Osteoblast (primary cell): ENCODE data around the gene IGF2BP1. TPM values are rescaled to one million over a fixed set of nuclear protein-coding genes. Genes with fewer than 3 reads are reported as not detected.

Source experiments
- DNase-seq: peaks from one replicate; pipeline ENCODE4 v3.0.0; 2011; ENCODE audit warnings: low spot score, mixed read lengths; ENCODE audit not compliant: insufficient read length; ENCODE audit errors: missing footprints
- H2AFZ ChIP-seq: 2 replicates; pipeline ENCODE4 v1.6.0; 2011; ENCODE audit warnings: mild to moderate bottlenecking, low read length
- H3K27ac ChIP-seq: 2 replicates; pipeline ENCODE4 v1.5.1; 2011; ENCODE audit warnings: mild to moderate bottlenecking, low read depth, low read length, moderate library complexity
- H3K27me3 ChIP-seq: 2 replicates; pipeline ENCODE4 v1.6.0; 2012; ENCODE audit warnings: mild to moderate bottlenecking, control low read depth, inconsistent platforms, low read length, moderate library complexity; ENCODE audit not compliant: insufficient read depth
- H3K36me3 ChIP-seq: 2 replicates; pipeline ENCODE4 v1.5.1; 2011; ENCODE audit warnings: mild to moderate bottlenecking, low read length, control low read depth, moderate library complexity; ENCODE audit not compliant: insufficient read depth
- H3K4me1 ChIP-seq: 2 replicates; pipeline ENCODE4 v1.5.1; 2011; ENCODE audit warnings: mild to moderate bottlenecking, low read length, control low read depth, moderate library complexity; ENCODE audit not compliant: insufficient read depth
- H3K4me2 ChIP-seq: 2 replicates; pipeline ENCODE4 v1.6.0; 2011; ENCODE audit warnings: mild to moderate bottlenecking, low read length; ENCODE audit not compliant: insufficient read depth
- H3K4me3 ChIP-seq: fragments of 200-600 bp; sonication (generic); 3 replicates; pipeline ENCODE4 v1.5.1; 2012; ENCODE audit warnings: mild to moderate bottlenecking, low read length, inconsistent platforms; ENCODE audit not compliant: insufficient read depth
- H3K79me2 ChIP-seq: 2 replicates; pipeline ENCODE4 v1.6.0; 2012; ENCODE audit warnings: mild to moderate bottlenecking, low read length, control low read depth, inconsistent platforms; ENCODE audit not compliant: insufficient read depth
- H3K9me3 ChIP-seq: 2 replicates; pipeline ENCODE4 v1.5.1; 2011; ENCODE audit warnings: low read depth, low read length, control low read depth
- H4K20me1 ChIP-seq: 2 replicates; pipeline ENCODE4 v1.6.0; 2012; ENCODE audit warnings: mild to moderate bottlenecking, low read length, control low read depth; ENCODE audit not compliant: insufficient read depth
- small RNA-seq: library from RNA; depleted of rRNA; stranded (forward); fragments of <200 nt; gene quantifications from one replicate; pipeline ENCODE3, GENCODE V24; 2012
- total RNA-seq: library from RNA; depleted of rRNA; stranded (reverse); fragments of >200 nt; gene quantifications from 2 replicates; pipeline ENCODE4 v1.2.3, GENCODE V29; 2012
- TF ChIP-seq, protein P1 (sequence below): IDR thresholded peaks from 2 replicates; pipeline ENCODE4 v1.5.1; 2011; ENCODE audit warnings: mild to moderate bottlenecking, low read depth, low read length, moderate library complexity; ENCODE audit errors: extremely low read depth

The IGF2BP1 gene
- total RNA-seq, 1 donor: 1.4 TPM

DNA sequence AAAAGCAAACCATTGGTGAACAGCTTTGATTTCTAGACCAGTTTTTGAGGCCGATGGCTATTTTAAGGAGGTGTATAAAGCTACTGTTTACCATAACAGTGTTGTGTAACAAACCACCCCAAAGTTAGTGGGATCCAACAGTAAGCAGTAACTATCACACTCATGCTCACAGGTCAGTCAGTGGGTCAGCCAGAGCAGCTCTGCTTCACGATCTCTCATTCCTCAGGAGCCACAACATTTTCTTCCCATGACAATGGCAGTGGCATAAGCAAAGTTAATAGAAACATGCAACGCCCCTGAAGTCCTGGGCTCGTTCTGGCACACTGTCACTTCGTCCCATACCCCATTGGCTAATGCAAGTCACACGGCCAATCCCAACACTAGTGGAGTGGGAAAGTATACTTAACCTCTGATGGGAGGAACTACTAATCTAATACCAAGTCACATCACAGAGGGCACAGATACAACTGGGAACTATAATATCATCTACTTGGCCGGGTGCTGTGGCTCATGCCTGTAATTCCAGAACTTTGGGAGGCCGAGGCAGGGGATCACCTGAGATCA, 107.4 kb downstream of the IGF2BP1 start:
- H3K4me1 ChIP-seq: peaks cover 54% of the 10 kb centered on the region
- H3K4me3 ChIP-seq: no peak overlapping the region
- TF ChIP-seq, protein P1, sequence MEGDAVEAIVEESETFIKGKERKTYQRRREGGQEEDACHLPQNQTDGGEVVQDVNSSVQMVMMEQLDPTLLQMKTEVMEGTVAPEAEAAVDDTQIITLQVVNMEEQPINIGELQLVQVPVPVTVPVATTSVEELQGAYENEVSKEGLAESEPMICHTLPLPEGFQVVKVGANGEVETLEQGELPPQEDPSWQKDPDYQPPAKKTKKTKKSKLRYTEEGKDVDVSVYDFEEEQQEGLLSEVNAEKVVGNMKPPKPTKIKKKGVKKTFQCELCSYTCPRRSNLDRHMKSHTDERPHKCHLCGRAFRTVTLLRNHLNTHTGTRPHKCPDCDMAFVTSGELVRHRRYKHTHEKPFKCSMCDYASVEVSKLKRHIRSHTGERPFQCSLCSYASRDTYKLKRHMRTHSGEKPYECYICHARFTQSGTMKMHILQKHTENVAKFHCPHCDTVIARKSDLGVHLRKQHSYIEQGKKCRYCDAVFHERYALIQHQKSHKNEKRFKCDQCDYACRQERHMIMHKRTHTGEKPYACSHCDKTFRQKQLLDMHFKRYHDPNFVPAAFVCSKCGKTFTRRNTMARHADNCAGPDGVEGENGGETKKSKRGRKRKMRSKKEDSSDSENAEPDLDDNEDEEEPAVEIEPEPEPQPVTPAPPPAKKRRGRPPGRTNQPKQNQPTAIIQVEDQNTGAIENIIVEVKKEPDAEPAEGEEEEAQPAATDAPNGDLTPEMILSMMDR: no peak
- peak overlapping the region; percentile 25 for H3K27ac ChIP-seq
- H3K36me3 ChIP-seq: no peaks in the 10 kb centered on the region
- no peaks in the 10 kb centered on the region for H3K79me2 ChIP-seq
- H2AFZ ChIP-seq: peak overlapping the region; percentile 14
- H4K20me1 ChIP-seq: no peaks in the 10 kb centered on the region
- H3K27me3 ChIP-seq: no peaks in the 10 kb centered on the region
- no peaks in the 10 kb centered on the region for H3K9me3 ChIP-seq
- DNase-seq: peak; percentile 45
- no peak overlapping the region for H3K4me2 ChIP-seq

Small RNAs within 50 kb of the gene (small RNA-seq; reads per million reads assigned to genes)
- gene RF00017 (not detected), gene RF01210 (not detected), gene RNU1-42P (0.60 reads per million), gene RNU6-826P (not detected)

Other genes with a start within 250 kb of the IGF2BP1 start
- gene TTLL6, start 180.2 kb upstream of the IGF2BP1 start, total RNA-seq: not detected in 2 replicates
- 103 and 105 TPM in 2 replicates for gene CALCOCO2, start 166.3 kb upstream of the IGF2BP1 start, total RNA-seq
- gene ATP5MC1, start 104.6 kb upstream of the IGF2BP1 start, total RNA-seq: 17.4 and 21.7 TPM in 2 replicates
- gene UBE2Z, start 89.0 kb upstream of the IGF2BP1 start, total RNA-seq: 91.3 and 98.8 TPM in 2 replicates
- gene SNF8, start 52.5 kb upstream of the IGF2BP1 start, total RNA-seq: 63.7 and 72.5 TPM in 2 replicates
- gene GIP, start 28.8 kb upstream of the IGF2BP1 start, total RNA-seq: not detected in 2 replicates
- gene B4GALNT2, start 135.4 kb downstream of the IGF2BP1 start, total RNA-seq: under 0.01 TPM in 1 of 2 replicates, not detected in the other
- gene GNGT2, start 213.2 kb downstream of the IGF2BP1 start, total RNA-seq: not detected in 2 replicates
- under 0.01 and 0.36 TPM in 2 replicates for gene ABI3, start 213.3 kb downstream of the IGF2BP1 start, total RNA-seq
- 0.29 and 0.36 TPM in 2 replicates for gene PHOSPHO1, start 233.4 kb downstream of the IGF2BP1 start, total RNA-seq